CD4-positive, alpha-beta T cell treated with Interleukin-10 for 1 hour (primary cell): Measurements from ENCODE around the gene EIF5.

Experiments
- DNase-seq: peaks from one replicate; pipeline ENCODE4 v3.0.0-alpha.2; 2020

Gene EIF5

GRCh38 chr14:103333754-103334643 lies at the start of gene EIF5:
TSS of gene EIF5 (plus strand) at chr14:103334237. CDS start at chr14:103335861, 1,624 bp downstream.
- peak; percentile 99 for DNase-seq

- no peak for DNase-seq
Measured at GRCh38 chr14:103284574-103285467, 49.2 kb upstream of the EIF5 start.

- DNase-seq = no peak
Measured at GRCh38 chr14:103286460-103286859, 47.6 kb upstream of the EIF5 start.

- DNase-seq = no peak
Measured at GRCh38 chr14:103286968-103287850, 46.8 kb upstream of the EIF5 start.

- DNase-seq = no peak
Measured at GRCh38 chr14:103288076-103288766, 45.8 kb upstream of the EIF5 start.

GRCh38 chr14:103290056-103290455 lies 44.0 kb upstream of the EIF5 start:
- DNase-seq = no peak

GRCh38 chr14:103290494-103290893 lies 43.5 kb upstream of the EIF5 start:
- DNase-seq = no peak

GRCh38 chr14:103290961-103291360 lies 43.1 kb upstream of the EIF5 start:
- DNase-seq = no peak

GRCh38 chr14:103292426-103293374 lies 41.3 kb upstream of the EIF5 start:
- DNase-seq = peak; percentile 68

GRCh38 chr14:103293465-103293864 lies 40.6 kb upstream of the EIF5 start:
- no peak for DNase-seq

GRCh38 chr14:103294091-103294490 lies 39.9 kb upstream of the EIF5 start:
- DNase-seq = no peak

- DNase-seq = no peak
Measured at GRCh38 chr14:103296007-103296406, 38.0 kb upstream of the EIF5 start.

- DNase-seq = no peak
Measured at GRCh38 chr14:103296987-103297386, 37.0 kb upstream of the EIF5 start.

GRCh38 chr14:103298620-103299019 lies 35.4 kb upstream of the EIF5 start:
- DNase-seq = no peak

- DNase-seq = no peak
Measured at GRCh38 chr14:103301512-103302354, 32.3 kb upstream of the EIF5 start.

- no peak for DNase-seq
Measured at GRCh38 chr14:103302966-103303365, 31.1 kb upstream of the EIF5 start.

- no peak for DNase-seq
Measured at GRCh38 chr14:103304706-103305105, 29.3 kb upstream of the EIF5 start.

GRCh38 chr14:103308717-103309616 lies 25.1 kb upstream of the EIF5 start:
- DNase-seq = no peak
